GM13977 (cell line): ENCODE measurements around the gene GALNS.

Source experiments
- DNase-seq: peaks from one replicate; pipeline ENCODE4 v3.0.0; 2012; ENCODE audit warnings: low spot score
- CTCF ChIP-seq: IDR thresholded peaks from 2 replicates; pipeline ENCODE4 v1.5.1; 2012; ENCODE audit warnings: mild to moderate bottlenecking, control low read depth; ENCODE audit not compliant: insufficient read depth; ENCODE audit errors: extremely low read depth, missing control alignments
- in situ Hi-C: fragments of 300-500 bp; cut with MboI; formaldehyde crosslinking; loops from one replicate; pipeline ENCODE4 v1.12.0; 2022; ENCODE audit warnings: low sequenced_read_pairs, low pct_unique_long_range_greater_than_20kb, mixed read lengths, inconsistent platforms; ENCODE audit not compliant: unreplicated experiment

The GALNS gene

DNA sequence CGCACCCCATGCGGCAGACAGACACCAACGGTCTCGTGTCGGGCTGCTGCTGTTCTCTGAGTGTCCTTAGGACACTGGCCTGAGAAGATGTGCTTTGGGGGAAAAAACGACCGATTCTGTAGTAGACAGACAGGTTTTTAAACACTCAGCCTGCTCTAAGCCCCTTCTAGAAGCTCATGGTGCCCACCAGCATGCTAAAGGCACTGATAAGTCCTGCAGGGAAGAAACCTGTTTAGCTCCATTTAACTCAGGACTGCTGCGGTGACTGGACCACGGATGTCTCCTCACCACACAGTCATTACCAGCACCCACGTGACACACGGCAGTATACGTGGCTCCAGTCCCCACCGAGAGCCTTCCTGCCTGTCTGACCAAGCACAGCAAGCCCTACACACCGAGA, 26.0 kb downstream of the GALNS start:
- no peak for TF ChIP-seq CTCF
- in situ Hi-C loops, result no loop called here
- DNase-seq, result no peak

DNA sequence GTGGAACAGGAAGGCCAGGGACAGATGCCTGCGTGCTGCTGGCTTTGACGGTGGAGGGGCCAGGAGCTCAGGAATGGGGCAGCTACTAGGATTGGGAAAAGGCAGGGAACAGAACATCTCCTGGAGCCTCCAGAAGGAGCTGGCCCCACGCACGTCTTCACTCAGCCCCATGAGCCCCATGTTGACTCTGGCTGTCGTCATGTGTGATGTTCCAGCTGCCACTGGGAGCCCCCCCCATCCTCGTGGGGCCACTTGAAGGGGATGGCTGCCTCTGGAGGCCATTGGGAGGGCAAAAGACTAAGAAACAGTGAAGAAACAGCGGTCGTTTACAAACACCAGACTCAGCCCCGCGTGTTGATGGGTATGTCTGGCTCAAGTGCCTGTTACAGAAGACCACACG, 26.5 kb downstream of the GALNS start:
- no peak for DNase-seq
- no peak for TF ChIP-seq CTCF
- in situ Hi-C loops, result no loop called here

DNA sequence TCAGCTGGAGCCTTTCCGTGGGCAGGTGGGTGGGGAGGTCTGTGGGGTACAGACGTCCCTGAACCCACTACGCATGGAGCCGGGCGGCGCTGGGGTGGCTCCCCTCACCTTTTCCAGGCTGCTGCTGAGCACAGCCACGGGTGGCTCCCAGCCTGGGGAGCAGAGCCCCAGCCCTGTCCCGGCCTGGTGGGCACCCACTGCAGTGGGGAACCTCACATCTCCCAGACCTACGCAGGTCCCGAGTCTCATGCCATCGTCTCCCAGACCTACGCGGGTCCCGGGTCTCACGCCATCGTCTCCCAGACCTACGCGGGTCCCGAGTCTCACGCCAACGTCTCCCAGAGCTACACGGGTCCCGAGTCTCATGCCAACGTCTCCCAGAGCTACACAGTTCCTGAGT, 28.0 kb downstream of the GALNS start:
- in situ Hi-C loops, result no loop called here
- TF ChIP-seq CTCF, result no peak
- no peak for DNase-seq

GRCh38 chr16:88827727-88828126, 29.0 kb downstream of the GALNS start:
- in situ Hi-C loops, result no loop called here
- no peak for TF ChIP-seq CTCF

GRCh38 chr16:88826070-88826840, 30.5 kb downstream of the GALNS start:
- no peak for TF ChIP-seq CTCF
- DNase-seq, result no peak
- in situ Hi-C loops, result no loop called here

More at GRCh38 chr16:88827727-88828126, 29.0 kb downstream of the GALNS start:
- DNase-seq, result no peak

DNA sequence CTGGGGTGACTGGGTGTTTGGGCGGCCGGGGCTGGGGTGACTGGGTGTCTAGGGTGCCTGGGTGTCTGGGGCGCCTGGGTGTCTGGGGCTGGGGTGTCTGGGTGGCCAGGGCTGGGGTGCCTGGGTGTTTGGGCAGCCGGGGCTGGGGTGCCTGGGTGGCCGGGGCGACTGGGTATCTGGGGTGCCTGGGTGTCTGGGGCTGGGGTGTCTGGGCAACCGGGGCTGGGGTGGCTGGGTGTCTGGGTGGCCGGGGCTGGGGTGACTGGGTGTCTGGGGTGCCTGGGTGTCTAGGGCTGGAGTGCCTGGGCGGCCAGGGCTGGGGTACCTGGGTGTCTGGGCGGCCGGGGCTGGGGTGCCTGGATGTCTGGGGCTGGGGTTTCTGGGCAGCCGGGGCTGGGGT, 31.6 kb downstream of the GALNS start:
- TF ChIP-seq CTCF, result no peak
- no peak for DNase-seq

More for the DNA sequence above, 31.6 kb downstream of the GALNS start:
- in situ Hi-C loops, result no loop called here
